Measurements from ENCODE around the gene PEX10. TPM values are rescaled to one million over a fixed set of nuclear protein-coding genes. Genes with fewer than 3 reads are reported as not detected.

Gene PEX10
- total RNA-seq, 4 donors from 2014 or later = 27.6 to 44.7 (median 37.8) TPM

DNA sequence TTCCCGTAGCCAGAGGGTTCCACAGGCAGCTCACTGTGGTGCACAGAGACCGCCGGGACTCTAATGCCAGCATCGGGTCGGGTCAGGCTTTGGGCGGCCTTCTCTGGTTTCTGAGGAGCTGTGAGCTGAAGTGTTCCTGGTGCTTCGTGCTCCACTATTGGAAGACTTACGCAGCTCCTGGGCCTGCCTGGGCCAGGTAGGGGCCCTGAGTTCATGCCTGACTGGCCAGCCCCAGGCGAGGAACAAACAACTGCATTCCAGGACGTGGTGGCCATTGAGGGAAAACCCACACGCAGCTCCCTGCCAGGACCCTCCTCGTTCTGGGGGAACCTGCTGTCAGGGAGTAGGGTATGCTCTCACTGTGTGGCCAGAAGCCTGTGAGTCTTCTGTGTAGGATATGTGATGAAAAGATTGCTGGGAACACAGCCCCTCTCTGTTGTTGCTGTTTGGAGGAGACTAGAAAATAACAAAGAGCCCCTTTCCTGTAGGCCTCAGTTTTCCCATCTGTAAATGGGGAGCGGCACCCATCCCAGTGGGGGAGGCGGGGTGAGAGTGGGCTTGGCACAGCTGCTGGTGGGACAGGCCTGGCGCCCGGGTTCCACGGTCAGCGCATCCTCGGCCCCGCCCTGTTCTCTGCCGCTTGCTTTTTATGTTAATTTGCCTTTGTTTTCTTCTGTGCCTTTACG lies 12.3 kb downstream of the PEX10 start:
- no peaks in the 10 kb centered on the region for H3K27me3 ChIP-seq
- no peak overlapping the region for H3K4me3 ChIP-seq
- no peaks in the 10 kb centered on the region for H3K9me3 ChIP-seq
- no peak for TF ChIP-seq POLR2A (IDR thresholded peaks at IDR 0.05)
- TF ChIP-seq EP300 (IDR thresholded peaks at IDR 0.05) = no peak
- TF ChIP-seq, protein P1, sequence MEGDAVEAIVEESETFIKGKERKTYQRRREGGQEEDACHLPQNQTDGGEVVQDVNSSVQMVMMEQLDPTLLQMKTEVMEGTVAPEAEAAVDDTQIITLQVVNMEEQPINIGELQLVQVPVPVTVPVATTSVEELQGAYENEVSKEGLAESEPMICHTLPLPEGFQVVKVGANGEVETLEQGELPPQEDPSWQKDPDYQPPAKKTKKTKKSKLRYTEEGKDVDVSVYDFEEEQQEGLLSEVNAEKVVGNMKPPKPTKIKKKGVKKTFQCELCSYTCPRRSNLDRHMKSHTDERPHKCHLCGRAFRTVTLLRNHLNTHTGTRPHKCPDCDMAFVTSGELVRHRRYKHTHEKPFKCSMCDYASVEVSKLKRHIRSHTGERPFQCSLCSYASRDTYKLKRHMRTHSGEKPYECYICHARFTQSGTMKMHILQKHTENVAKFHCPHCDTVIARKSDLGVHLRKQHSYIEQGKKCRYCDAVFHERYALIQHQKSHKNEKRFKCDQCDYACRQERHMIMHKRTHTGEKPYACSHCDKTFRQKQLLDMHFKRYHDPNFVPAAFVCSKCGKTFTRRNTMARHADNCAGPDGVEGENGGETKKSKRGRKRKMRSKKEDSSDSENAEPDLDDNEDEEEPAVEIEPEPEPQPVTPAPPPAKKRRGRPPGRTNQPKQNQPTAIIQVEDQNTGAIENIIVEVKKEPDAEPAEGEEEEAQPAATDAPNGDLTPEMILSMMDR (IDR thresholded peaks at IDR 0.05) = no peak
- 81 to 88% methylated on average over 16 to 22 of the region's 22 CpGs for WGBS, 2 donors
- H3K4me1 ChIP-seq = peaks cover 0 to 10% (median 0%) of the 10 kb centered on the region in 4 donors
- DNase-seq (ENCODE audit: low spot score in 2 of 2) = no peak
- H3K36me3 ChIP-seq = peaks cover 3 to 98% (median 60%) of the 10 kb centered on the region in 3 donors
- no peak overlapping the region for H3K27ac ChIP-seq

DNA sequence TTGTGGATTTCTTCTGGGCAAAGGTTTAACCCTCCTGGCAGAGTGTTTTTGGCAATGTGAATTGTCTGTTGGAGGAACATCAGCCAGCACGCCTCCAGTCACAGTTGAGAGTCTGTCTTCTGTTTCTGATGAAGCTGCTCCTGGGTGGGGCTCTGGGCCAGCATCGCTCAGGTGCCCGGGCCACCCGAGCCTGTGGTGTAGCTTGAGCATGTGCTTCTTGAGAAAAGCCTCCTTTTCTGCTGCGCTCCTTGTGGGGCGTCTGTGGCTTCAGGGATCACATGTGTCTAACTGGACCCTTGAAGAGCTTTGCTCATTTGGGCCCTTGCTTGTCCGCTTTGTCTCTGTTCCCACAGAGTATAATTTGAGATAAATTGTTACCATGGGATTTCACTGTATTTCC lies 13.5 kb downstream of the PEX10 start:
- H3K36me3 ChIP-seq = peaks cover 3 to 98% (median 50%) of the 10 kb centered on the region in 3 donors
- peaks cover 0 to 22% (median under 1%) of the 10 kb centered on the region in 4 donors for H3K4me1 ChIP-seq
- no peaks in the 10 kb centered on the region for H3K27me3 ChIP-seq
- TF ChIP-seq POLR2A (IDR thresholded peaks at IDR 0.05) (no peak), EP300 (IDR thresholded peaks at IDR 0.05) (no peak)
- TF ChIP-seq, protein P1 (IDR thresholded peaks at IDR 0.05) = no peak
- H3K9me3 ChIP-seq = no peaks in the 10 kb centered on the region
- no peak overlapping the region for H3K4me3 ChIP-seq
- 84% methylated on average over 7 of the region's 7 CpGs for WGBS, 2 donors
- no peak overlapping the region for H3K27ac ChIP-seq
- DNase-seq (ENCODE audit: low spot score in 2 of 2) = no peak

DNA sequence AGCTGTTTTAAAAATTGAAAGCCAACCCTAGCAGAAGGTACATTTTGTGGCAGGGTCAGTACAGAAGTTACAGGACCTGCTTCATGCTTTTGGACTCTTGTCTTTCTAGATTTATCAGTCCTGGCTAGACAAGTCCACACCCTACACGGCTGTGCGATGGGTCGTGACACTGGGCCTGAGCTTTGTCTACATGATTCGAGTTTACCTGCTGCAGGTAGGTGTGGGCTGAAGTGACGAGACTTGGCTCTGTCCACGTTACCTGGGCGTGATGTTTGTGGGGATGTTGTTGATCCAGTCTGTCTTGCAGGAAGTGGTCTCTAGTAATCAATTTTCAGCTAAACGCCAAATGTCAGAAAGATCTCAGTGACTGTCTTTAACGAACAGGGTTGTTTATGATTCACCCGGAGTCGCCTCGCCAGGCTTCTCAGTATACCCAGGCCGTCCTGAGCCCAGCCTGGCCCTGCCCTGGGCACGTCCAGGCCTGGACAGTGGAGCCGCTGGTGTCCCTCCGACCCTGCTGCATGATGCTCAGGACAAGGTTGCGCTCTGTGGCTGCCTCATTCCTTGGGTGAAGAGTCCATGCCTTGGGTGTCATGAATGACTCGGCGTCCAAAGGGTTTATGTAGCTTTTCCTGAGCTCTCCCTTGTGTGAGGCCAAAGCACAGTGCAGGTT lies 15.2 kb downstream of the PEX10 start:
- Histone ChIP-seq H3K4me3 (no peak overlapping the region), H3K27ac (no peak overlapping the region), H3K9me3 (no peaks in the 10 kb centered on the region), H3K27me3 (no peaks in the 10 kb centered on the region), H3K36me3 (peaks cover 3 to 90% (median 37%) of the 10 kb centered on the region in 3 donors), H3K4me1 (peaks cover 0 to 39% (median 14%) of the 10 kb centered on the region in 4 donors)
- no peak for DNase-seq (ENCODE audit: low spot score in 2 of 2)
- WGBS, 2 donors = 90 to 95% methylated on average over 19 of the region's 19 CpGs
- TF ChIP-seq, protein P1 (IDR thresholded peaks at IDR 0.05) = no peak
- no peak for TF ChIP-seq POLR2A (IDR thresholded peaks at IDR 0.05)
- TF ChIP-seq EP300 (IDR thresholded peaks at IDR 0.05) = no peak

DNA sequence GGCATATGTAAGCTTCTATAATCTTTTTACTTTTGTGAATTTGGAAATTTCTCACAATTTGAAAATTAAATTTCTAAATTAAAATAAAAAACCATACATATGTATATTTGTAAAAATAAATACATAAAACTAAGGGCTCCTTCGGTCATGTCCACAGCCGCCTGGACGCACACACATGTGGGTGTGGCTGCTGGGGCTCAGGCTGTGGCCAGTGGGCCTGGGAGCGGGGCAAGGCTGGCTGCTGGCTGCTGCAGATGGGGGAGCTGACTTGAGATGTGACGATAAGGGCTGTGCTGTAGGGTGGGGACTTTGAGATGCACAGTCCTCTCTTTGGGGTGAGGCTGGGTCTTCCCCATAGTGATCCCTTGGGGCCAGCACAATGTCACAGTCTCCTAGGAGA lies 15.9 kb downstream of the PEX10 start:
- Histone ChIP-seq H3K27ac (no peak overlapping the region), H3K9me3 (no peaks in the 10 kb centered on the region), H3K36me3 (peaks cover 3 to 83% (median 32%) of the 10 kb centered on the region in 3 donors), H3K4me3 (no peak overlapping the region), H3K4me1 (peaks cover 0 to 36% (median 14%) of the 10 kb centered on the region in 4 donors), H3K27me3 (no peaks in the 10 kb centered on the region)
- no peak for DNase-seq (ENCODE audit: low spot score in 2 of 2)
- TF ChIP-seq POLR2A (IDR thresholded peaks at IDR 0.05) (no peak), EP300 (IDR thresholded peaks at IDR 0.05) (no peak)
- TF ChIP-seq, protein P1 (IDR thresholded peaks at IDR 0.05) = no peak
- 89 to 91% methylated on average over 5 of the region's 5 CpGs for WGBS, 2 donors

DNA sequence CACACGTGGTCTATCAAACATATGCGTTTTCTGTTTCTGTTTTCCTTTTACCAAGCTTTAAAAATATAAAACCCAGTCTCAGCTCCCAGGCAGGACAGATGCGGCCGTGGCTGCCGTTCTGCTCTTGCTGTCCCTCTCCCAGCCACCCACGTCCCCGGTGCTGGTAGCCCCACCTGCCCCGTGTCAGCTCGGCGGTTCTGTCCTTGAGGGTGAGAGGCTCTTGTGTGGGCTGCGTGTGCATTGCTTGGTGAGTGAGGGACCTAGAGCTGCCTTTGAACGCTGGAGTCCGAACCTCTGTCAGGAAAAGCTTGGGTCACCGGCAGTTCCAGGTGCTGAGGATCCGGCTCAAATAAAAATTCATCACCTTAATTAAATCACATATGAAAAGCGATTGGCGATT lies 16.3 kb downstream of the PEX10 start:
- Histone ChIP-seq H3K4me3 (no peak overlapping the region), H3K36me3 (peaks cover 3 to 80% (median 32%) of the 10 kb centered on the region in 3 donors), H3K4me1 (peaks cover 0 to 35% (median 14%) of the 10 kb centered on the region in 4 donors), H3K9me3 (no peaks in the 10 kb centered on the region), H3K27ac (no peak overlapping the region), H3K27me3 (no peaks in the 10 kb centered on the region)
- TF ChIP-seq POLR2A (IDR thresholded peaks at IDR 0.05) = no peak
- TF ChIP-seq, protein P1 (IDR thresholded peaks at IDR 0.05) = no peak
- no peak for TF ChIP-seq EP300 (IDR thresholded peaks at IDR 0.05)
- 86 to 89% methylated on average over 17 of the region's 17 CpGs for WGBS, 2 donors
- DNase-seq (ENCODE audit: low spot score in 2 of 2) = no peak
